B cell (primary cell): ENCODE results near the gene BOD1L2. TPM values are rescaled to one million over a fixed set of nuclear protein-coding genes. Genes with fewer than 3 reads are reported as not detected.

Source experiments
- ATAC-seq: fragments of 200-7000 bp; cut with Tn5 transposase; one replicate; pipeline ENCODE4 v1.10.0; 2021; ENCODE audit warnings: low read depth, mild to moderate bottlenecking, moderate number of reproducible peaks, moderate library complexity
- CTCF ChIA-PET: fragments of 350-600 bp; sonication (Branson Sonifier 250); formaldehyde crosslinking; loops from one replicate; lab custom pipeline; 2021; ENCODE audit warnings: antibody characterized with exemption, inconsistent platforms; lab: Charles Lee
- POLR2A ChIA-PET: fragments of 350-600 bp; sonication (Branson Sonifier 250); formaldehyde crosslinking; loops from one replicate; lab custom pipeline; 2021; ENCODE audit warnings: antibody characterized with exemption; lab: Charles Lee
- DNase-seq: peaks from one replicate; pipeline ENCODE4 v3.0.0; 2013
- H2AFZ ChIP-seq: 2 replicates; pipeline ENCODE4 v1.6.1; 2012; ENCODE audit warnings: mild to moderate bottlenecking, low read depth, low read length; ENCODE audit not compliant: insufficient read depth, poor library complexity, severe bottlenecking
- H3K27ac ChIP-seq, 2 donors: 1 replicate in 1 of 2; 2 replicates in 1 of 2; pipeline ENCODE4 v1.5.1; 2012 to 2013; ENCODE audit warnings: low read length in 2 of 2, mild to moderate bottlenecking in 2 of 2, moderate library complexity in 1 of 2
- H3K27me3 ChIP-seq, 4 experiments: fragments of 200-600 bp in 1 of 4; sonication (generic) in 1 of 4; replicated peaks in 1 of 4; 1 replicate in 2 of 4; 2 replicates in 2 of 4; pipeline versions ENCODE4 v1.6.1 to v1.7.0; 2013 to 2016; ENCODE audit warnings: low read length in 3 of 4, mild to moderate bottlenecking in 2 of 4, mixed read lengths in 1 of 4, moderate library complexity in 1 of 4; ENCODE audit not compliant: insufficient read depth in 4 of 4, control insufficient read depth in 3 of 4; ENCODE audit errors: control extremely low read depth in 1 of 4
- H3K36me3 ChIP-seq, 2 experiments: replicated peaks in 1 of 2; 1 replicate in 1 of 2; 2 replicates in 1 of 2; pipeline versions ENCODE4 v1.6.1 to v1.7.1; 2013; ENCODE audit warnings: low read length in 1 of 2; ENCODE audit not compliant: insufficient read depth in 2 of 2, control insufficient read depth in 1 of 2; ENCODE audit errors: control extremely low read depth in 1 of 2, extremely low read depth in 1 of 2
- H3K4me1 ChIP-seq, 2 donors: fragments of 200-600 bp in 1 of 2; sonication (generic) in 1 of 2; 1 replicate in 1 of 2; 2 replicates in 1 of 2; pipeline versions ENCODE4 v1.5.1 to v1.6.1; 2013 to 2017; ENCODE audit warnings: low read length in 2 of 2; ENCODE audit not compliant: control insufficient read depth in 2 of 2, insufficient read depth in 2 of 2
- H3K4me2 ChIP-seq: replicated peaks from 2 replicates; pipeline ENCODE3; 2012; ENCODE audit warnings: mild to moderate bottlenecking, low read depth, low read length; ENCODE audit not compliant: poor library complexity, severe bottlenecking
- H3K4me3 ChIP-seq, 5 experiments: fragments of 200-600 bp in 1 of 5; sonication (generic) in 1 of 5; 1 replicate in 3 of 5; 2 replicates in 2 of 5; pipeline versions ENCODE4 v1.5.1 to v1.7.0; 2011 to 2016; ENCODE audit warnings: low read length in 4 of 5, mild to moderate bottlenecking in 4 of 5, low read depth in 2 of 5, control low read depth in 1 of 5, moderate library complexity in 1 of 5; ENCODE audit not compliant: insufficient read depth in 1 of 5; ENCODE audit errors: control extremely low read depth in 1 of 5, extremely low read depth in 1 of 5
- H3K79me2 ChIP-seq: fragments of 200-600 bp; sonication (generic); one replicate; pipeline ENCODE4 v1.6.0; 2016; ENCODE audit warnings: low read length; ENCODE audit not compliant: control insufficient read depth, insufficient read depth
- H3K9ac ChIP-seq: fragments of 200-600 bp; sonication (generic); 2 replicates; pipeline ENCODE4 v1.6.1; 2017; ENCODE audit warnings: mild to moderate bottlenecking, low read length, moderate library complexity
- H3K9me3 ChIP-seq, 3 donors: one replicate each; pipeline versions ENCODE4 v1.6.1 to v1.7.1; 2013; ENCODE audit warnings: low read length in 2 of 3; ENCODE audit not compliant: control insufficient read depth in 2 of 3, insufficient read depth in 1 of 3; ENCODE audit errors: control extremely low read depth in 1 of 3
- H4K20me1 ChIP-seq: 2 replicates; pipeline ENCODE4 v1.6.0; 2012; ENCODE audit warnings: mild to moderate bottlenecking, low read length; ENCODE audit not compliant: insufficient read depth, control insufficient read depth, poor library complexity, severe bottlenecking
- H3K27ac Mint-ChIP-seq: one replicate; pipeline ENCODE4 v1.8.0; 2021; ENCODE audit warnings: mixed read lengths
- H3K27me3 Mint-ChIP-seq: one replicate; pipeline ENCODE4 v1.8.0; 2021; ENCODE audit warnings: mixed read lengths
- H3K4me1 Mint-ChIP-seq: one replicate; pipeline ENCODE4 v1.8.0; 2021; ENCODE audit warnings: mixed read lengths
- H3K4me3 Mint-ChIP-seq: one replicate; pipeline ENCODE4 v1.8.0; 2021; ENCODE audit warnings: mixed read lengths
- H3K9me3 Mint-ChIP-seq: one replicate; pipeline ENCODE4 v1.8.0; 2022; ENCODE audit warnings: mixed read lengths; ENCODE audit not compliant: insufficient read depth
- EZH2 ChIP-seq: IDR thresholded peaks from 2 replicates; pipeline ENCODE4 v1.6.1; 2012; ENCODE audit warnings: borderline replicate concordance, low read depth, mild to moderate bottlenecking, moderate library complexity, low read length; ENCODE audit not compliant: insufficient read depth, poor library complexity, severe bottlenecking
- WGBS: methylation state at CpG from one replicate; pipeline ENCODE4 v1.1.5; 2013; ENCODE audit warnings: missing lambda C conversion rate; ENCODE audit not compliant: insufficient coverage; 5-methylcytosine and 5-hydroxymethylcytosine counted together
- intact Hi-C: fragments of 100-400 bp; cut with micrococcal nuclease; formaldehyde crosslinking; loops from one replicate; pipeline ENCODE4 v1.10.0; 2022
- polyA plus RNA-seq: library from polyadenylated mRNA; depleted of rRNA; stranded (reverse); fragments of >200 nt; gene quantifications from 2 replicates; pipeline ENCODE4 v1.2.3, GENCODE V29; 2012
- total RNA-seq, 2 donors: library from RNA; stranded (reverse); fragments of 120-200 nt in 1 of 2; gene quantifications; 1 replicate in 1 of 2; 2 replicates in 1 of 2; pipeline versions ENCODE4 v1.2.3 to v1.2.4, GENCODE V29; 2013 to 2022
- TF ChIP-seq, protein P1 (sequence below): fragments of 200-600 bp; IDR thresholded peaks from one replicate; pipeline ENCODE4 v1.8.0; 2022; ENCODE audit warnings: antibody characterized with exemption, mild to moderate bottlenecking

BOD1L2 gene
- total and polyA plus RNA-seq, 2 donors (not counting 1 experiment from before 2014, with no cell fraction given): not detected

DNA sequence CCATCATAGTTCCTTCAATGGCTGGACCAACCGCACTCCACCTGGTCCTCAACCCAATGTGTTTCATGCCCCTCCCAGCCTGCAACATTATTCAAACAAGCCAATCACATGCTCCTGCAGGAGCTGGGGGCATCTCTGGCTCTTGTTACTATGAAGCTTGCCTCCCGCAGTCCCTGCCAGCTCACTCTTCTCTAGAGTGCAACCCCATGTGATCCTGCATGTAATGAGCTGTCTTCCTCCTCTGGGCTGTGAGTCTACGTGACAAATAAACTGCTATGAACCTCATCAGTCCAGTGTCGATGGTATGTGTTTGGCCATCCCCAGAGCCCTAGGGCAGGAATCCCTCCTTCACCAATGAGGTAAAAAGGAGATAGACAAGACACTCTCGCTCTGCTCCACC lies 15.8 kb upstream of the BOD1L2 start:
- no peaks in the 10 kb centered on the region for H3K4me1 ChIP-seq
- no peak overlapping the region for H3K4me2 ChIP-seq
- H3K4me3 ChIP-seq: no peak overlapping the region
- peaks cover 0 to 28% (median 12%) of the 10 kb centered on the region in 4 experiments for H3K27me3 ChIP-seq
- ATAC-seq: no peak
- no peak overlapping the region for H3K27ac ChIP-seq
- H2AFZ ChIP-seq: no peak overlapping the region
- ChIA-PET CTCF (no interaction called here), POLR2A (no interaction called here)
- Mint-ChIP-seq H3K4me3 (no peak overlapping the region), H3K27me3 (peaks cover 53% of the 10 kb centered on the region), H3K4me1 (no peaks in the 10 kb centered on the region), H3K27ac (no peak overlapping the region), H3K9me3 (no peaks in the 10 kb centered on the region)
- TF ChIP-seq EZH2: no peak
- TF ChIP-seq, protein P1, sequence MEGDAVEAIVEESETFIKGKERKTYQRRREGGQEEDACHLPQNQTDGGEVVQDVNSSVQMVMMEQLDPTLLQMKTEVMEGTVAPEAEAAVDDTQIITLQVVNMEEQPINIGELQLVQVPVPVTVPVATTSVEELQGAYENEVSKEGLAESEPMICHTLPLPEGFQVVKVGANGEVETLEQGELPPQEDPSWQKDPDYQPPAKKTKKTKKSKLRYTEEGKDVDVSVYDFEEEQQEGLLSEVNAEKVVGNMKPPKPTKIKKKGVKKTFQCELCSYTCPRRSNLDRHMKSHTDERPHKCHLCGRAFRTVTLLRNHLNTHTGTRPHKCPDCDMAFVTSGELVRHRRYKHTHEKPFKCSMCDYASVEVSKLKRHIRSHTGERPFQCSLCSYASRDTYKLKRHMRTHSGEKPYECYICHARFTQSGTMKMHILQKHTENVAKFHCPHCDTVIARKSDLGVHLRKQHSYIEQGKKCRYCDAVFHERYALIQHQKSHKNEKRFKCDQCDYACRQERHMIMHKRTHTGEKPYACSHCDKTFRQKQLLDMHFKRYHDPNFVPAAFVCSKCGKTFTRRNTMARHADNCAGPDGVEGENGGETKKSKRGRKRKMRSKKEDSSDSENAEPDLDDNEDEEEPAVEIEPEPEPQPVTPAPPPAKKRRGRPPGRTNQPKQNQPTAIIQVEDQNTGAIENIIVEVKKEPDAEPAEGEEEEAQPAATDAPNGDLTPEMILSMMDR: no peak
- no peaks in the 10 kb centered on the region for H3K36me3 ChIP-seq
- H3K79me2 ChIP-seq: no peaks in the 10 kb centered on the region
- no peak overlapping the region for H3K9ac ChIP-seq
- DNase-seq: no peak
- 93% methylated on average over 2 of the region's 5 CpGs for whole genome bisulfite sequencing
- peaks cover 0 to 6% (median 0%) of the 10 kb centered on the region in 3 donors for H3K9me3 ChIP-seq
- intact Hi-C loops: no loop called here
- no peaks in the 10 kb centered on the region for H4K20me1 ChIP-seq

DNA sequence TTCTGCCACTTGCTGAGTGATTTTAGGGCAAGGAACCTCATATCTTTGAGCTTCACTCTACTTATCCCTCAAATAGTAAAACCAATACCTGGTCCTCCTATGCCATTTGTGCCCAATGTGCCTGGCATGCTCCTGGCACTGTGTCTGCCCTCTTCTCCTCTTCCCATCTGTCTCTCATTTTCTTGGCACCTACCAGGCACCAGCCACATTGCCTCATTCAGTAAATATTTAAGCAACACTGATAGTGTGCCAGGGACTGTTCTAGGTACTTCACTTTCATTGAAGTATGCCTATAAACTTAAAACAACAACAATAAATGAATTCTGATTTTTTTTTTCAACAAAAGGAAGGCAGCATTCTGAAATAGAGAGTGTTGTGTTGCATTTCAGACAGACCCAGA lies 15.1 kb upstream of the BOD1L2 start:
- H3K4me1 ChIP-seq: no peaks in the 10 kb centered on the region
- no peak overlapping the region for H3K4me2 ChIP-seq
- no peak overlapping the region for H3K9ac ChIP-seq
- no peak for TF ChIP-seq EZH2
- TF ChIP-seq, protein P1: no peak
- H4K20me1 ChIP-seq: no peaks in the 10 kb centered on the region
- Mint-ChIP-seq H3K9me3 (peaks cover 3% of the 10 kb centered on the region), H3K27me3 (peaks cover 53% of the 10 kb centered on the region), H3K4me1 (no peaks in the 10 kb centered on the region), H3K4me3 (no peak overlapping the region), H3K27ac (no peak overlapping the region)
- no peak overlapping the region for H3K4me3 ChIP-seq
- DNase-seq (no peak), ATAC-seq (no peak)
- H3K9me3 ChIP-seq: peaks cover 0 to 9% (median 2%) of the 10 kb centered on the region in 3 donors
- H3K27ac ChIP-seq: no peak overlapping the region
- intact Hi-C loops: no loop called here
- H3K27me3 ChIP-seq: peaks cover 0 to 24% (median 15%) of the 10 kb centered on the region in 4 experiments
- ChIA-PET POLR2A (no interaction called here), CTCF (no interaction called here)
- H2AFZ ChIP-seq: no peak overlapping the region
- no peaks in the 10 kb centered on the region for H3K36me3 ChIP-seq
- H3K79me2 ChIP-seq: no peaks in the 10 kb centered on the region
